HG03520 (cell line): ENCODE data around the gene SLC15A4.

Source experiments
- ATAC-seq: cut with Tn5 transposase; IDR thresholded peaks from one replicate; pipeline ENCODE4 v1.9.1; 2021; ENCODE audit warnings: mild to moderate bottlenecking, moderate library complexity; ENCODE audit not compliant: unreplicated experiment

The SLC15A4 gene

GRCh38 chr12:128795530-128796361, 28.0 kb downstream of the SLC15A4 start:
- ATAC-seq = no peak

GRCh38 chr12:128794661-128795529, 28.9 kb downstream of the SLC15A4 start:
- ATAC-seq = no peak

GRCh38 chr12:128793701-128794100, 30.1 kb downstream of the SLC15A4 start:
- ATAC-seq = no peak

GRCh38 chr12:128792881-128793280, 30.9 kb downstream of the SLC15A4 start:
- no peak for ATAC-seq

GRCh38 chr12:128792398-128792797, 31.4 kb downstream of the SLC15A4 start:
- ATAC-seq = no peak

- ATAC-seq = no peak
These were observed 32.1 kb downstream of the SLC15A4 start for GRCh38 chr12:128791395-128792322.

- no peak for ATAC-seq
These were observed 32.9 kb downstream of the SLC15A4 start for GRCh38 chr12:128790653-128791373.

GRCh38 chr12:128790221-128790620, 33.5 kb downstream of the SLC15A4 start:
- ATAC-seq = no peak

GRCh38 chr12:128789356-128789929, 34.3 kb downstream of the SLC15A4 start:
- no peak for ATAC-seq

- no peak for ATAC-seq
These were observed 35.9 kb downstream of the SLC15A4 start for GRCh38 chr12:128787827-128788226.

- no peak for ATAC-seq
These were observed 36.9 kb downstream of the SLC15A4 start for GRCh38 chr12:128786741-128787391.

GRCh38 chr12:128784030-128784760, 39.6 kb downstream of the SLC15A4 start:
- no peak for ATAC-seq

- ATAC-seq = peak; percentile 79
These were observed 40.6 kb downstream of the SLC15A4 start for GRCh38 chr12:128783129-128783574.

- no peak for ATAC-seq
These were observed 43.9 kb downstream of the SLC15A4 start for GRCh38 chr12:128779901-128780300.

- no peak for ATAC-seq
These were observed 51.5 kb downstream of the SLC15A4 start for GRCh38 chr12:128772249-128772648.

GRCh38 chr12:128771681-128772080, 52.1 kb downstream of the SLC15A4 start:
- no peak for ATAC-seq

GRCh38 chr12:128767518-128767917, 56.2 kb downstream of the SLC15A4 start:
- no peak for ATAC-seq

- no peak for ATAC-seq
These were observed 56.8 kb downstream of the SLC15A4 start for GRCh38 chr12:128766738-128767501.
